AG04449 (cell line): ENCODE results near the gene ECPAS.
"Not testable (repeated sequence)": the region's sequence is repeated elsewhere in the genome, so short reads cannot be mapped to it uniquely, and the experiment has no call there.

Experiments used
- CTCF ChIA-PET: fragments of 350-600 bp; formaldehyde crosslinking; extraction: SDS; loops from one replicate; lab custom pipeline; 2021; ENCODE audit warnings: antibody characterized with exemption; lab: Yijun Ruan, JAX
- POLR2A ChIA-PET: fragments of 400-600, 350-600 bp; formaldehyde crosslinking; extraction: SDS; loops from one replicate; lab custom pipeline; 2020; ENCODE audit warnings: antibody characterized with exemption, inconsistent platforms; lab: Yijun Ruan, JAX
- DNase-seq: peaks from one replicate; pipeline ENCODE4 v3.0.0-alpha.2; 2010; ENCODE audit warnings: low read depth, low spot score
- H3K4me3 ChIP-seq: 2 replicates; pipeline ENCODE4 v1.5.1; 2011; ENCODE audit warnings: low read depth, mild to moderate bottlenecking, control low read depth, low read length
- CTCF ChIP-seq: IDR thresholded peaks from one replicate; pipeline ENCODE4 v1.5.1; 2011; ENCODE audit warnings: mild to moderate bottlenecking, moderate library complexity, low read length, control low read depth, inconsistent platforms; ENCODE audit not compliant: insufficient read depth; ENCODE audit errors: missing control alignments

Gene ECPAS

DNA sequence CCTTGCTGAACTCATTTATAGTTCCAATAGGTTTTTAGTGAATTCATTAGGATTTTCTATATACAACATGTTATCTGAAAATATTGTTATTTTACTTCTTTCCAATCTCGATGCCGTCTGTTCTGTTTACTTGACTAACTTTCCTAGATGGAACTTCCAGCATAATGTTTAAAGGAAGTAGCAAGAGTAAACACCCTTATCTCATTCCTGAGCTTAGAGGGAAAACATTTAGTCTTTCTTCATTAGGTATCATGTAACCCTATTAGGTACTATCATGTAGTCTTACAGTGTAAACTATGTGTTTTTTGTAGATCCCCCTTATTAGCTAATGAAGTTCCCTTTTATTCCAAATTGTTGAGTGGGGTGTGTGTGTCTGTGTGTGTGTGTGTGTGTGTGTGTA lies 131.6 kb downstream of the ECPAS start:
- H3K4me3 ChIP-seq: no peak overlapping the region
- POLR2A ChIA-PET: no interaction called here
- no peak for TF ChIP-seq CTCF
- no peak for DNase-seq
- CTCF ChIA-PET: interaction anchor here (1.5 kb wide), 1 partner anchor 11 kb away, joined by 4 read pairs; no protein-coding TSS in a partner anchor

DNA sequence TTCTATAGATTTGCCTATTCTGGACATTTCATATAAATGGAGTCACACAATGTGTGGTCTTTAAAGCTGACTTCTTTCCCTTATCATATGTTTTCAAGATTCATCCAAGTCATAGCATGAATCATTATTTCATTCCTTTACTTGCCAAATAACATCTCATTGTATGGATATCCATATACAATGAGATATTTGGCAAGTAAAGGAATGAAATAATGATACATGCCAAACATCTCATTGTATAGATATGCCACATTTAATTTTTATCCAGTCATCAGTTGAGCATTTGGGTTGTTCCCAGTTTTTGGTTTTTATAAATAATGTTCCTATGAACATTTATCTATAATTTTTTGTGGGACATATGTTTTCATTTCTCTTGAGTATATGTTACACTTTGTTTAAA lies 133.6 kb downstream of the ECPAS start:
- TF ChIP-seq CTCF: no peak
- DNase-seq: no peak
- ChIA-PET POLR2A (no interaction called here), CTCF (no interaction called here)
- no peak overlapping the region for H3K4me3 ChIP-seq

DNA sequence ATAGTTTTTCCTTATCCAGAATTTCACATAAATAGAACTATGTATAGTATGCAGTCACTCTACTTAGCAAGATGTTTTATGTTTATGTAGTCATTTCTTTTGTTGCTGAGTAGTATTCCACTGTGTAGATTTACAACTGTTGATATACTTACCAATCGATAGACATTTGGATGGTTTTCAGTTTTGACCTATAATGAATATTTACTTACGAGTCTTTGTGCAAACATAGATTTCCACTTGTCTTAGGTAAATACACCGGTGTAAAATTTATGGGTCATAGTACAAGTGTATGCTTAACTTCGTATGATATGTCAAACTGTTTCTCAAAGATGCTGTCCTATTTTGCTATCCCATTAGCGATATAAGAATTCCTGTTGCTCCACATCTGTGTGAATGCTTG lies 134.4 kb downstream of the ECPAS start:
- TF ChIP-seq CTCF: no peak
- no peak for DNase-seq
- H3K4me3 ChIP-seq: no peak overlapping the region
- CTCF ChIA-PET: no interaction called here
- POLR2A ChIA-PET: no interaction called here

GRCh38 chr9:111348821-111349271 lies 135.3 kb downstream of the ECPAS start:
- DNase-seq: no peak
- CTCF ChIA-PET: no interaction called here
- POLR2A ChIA-PET: no interaction called here
- TF ChIP-seq CTCF: no peak
- no peak overlapping the region for H3K4me3 ChIP-seq

DNA sequence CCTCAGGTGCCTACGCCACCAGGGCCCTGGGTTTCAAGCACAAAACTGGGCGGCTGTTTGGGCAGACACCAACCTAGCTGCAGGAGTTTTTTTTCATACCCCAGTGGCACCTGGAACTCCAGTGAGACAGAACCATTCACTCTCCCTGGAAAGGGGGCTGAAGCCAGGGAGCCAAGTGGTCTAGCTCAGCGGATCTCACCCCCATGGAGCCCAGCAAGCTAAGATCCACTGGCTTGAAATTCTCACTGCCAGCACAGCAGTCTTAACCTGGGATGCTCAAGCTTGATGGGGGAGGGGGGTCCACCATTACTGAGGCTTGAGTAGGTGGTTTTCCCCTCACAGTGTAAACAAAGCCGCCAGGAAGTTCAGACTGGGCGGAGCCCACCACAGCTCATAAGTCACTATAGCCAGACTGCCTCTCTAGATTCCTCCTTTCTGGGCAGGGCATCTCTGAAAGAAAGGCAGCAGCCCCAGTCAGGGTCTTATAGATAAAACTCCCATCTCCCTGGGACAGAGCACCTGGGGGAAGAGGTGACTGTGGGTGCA lies 149.8 kb downstream of the ECPAS start:
- POLR2A ChIA-PET, DNase-seq, CTCF ChIA-PET, H3K4me3 ChIP-seq: not testable (repeated sequence)

GRCh38 chr9:111330124-111330523 lies 154.1 kb downstream of the ECPAS start, which contains the start of gene OR2K2:
Gene OR2K2, minus strand, starts transcription at chr9:111330224. Its CDS starts 1,791 bp downstream, at chr9:111328433.
- ChIA-PET CTCF (no interaction called here), POLR2A (no interaction called here)
- TF ChIP-seq CTCF: no peak
- no peak for DNase-seq
- H3K4me3 ChIP-seq: no peak within 1 kb of the TSS

DNA sequence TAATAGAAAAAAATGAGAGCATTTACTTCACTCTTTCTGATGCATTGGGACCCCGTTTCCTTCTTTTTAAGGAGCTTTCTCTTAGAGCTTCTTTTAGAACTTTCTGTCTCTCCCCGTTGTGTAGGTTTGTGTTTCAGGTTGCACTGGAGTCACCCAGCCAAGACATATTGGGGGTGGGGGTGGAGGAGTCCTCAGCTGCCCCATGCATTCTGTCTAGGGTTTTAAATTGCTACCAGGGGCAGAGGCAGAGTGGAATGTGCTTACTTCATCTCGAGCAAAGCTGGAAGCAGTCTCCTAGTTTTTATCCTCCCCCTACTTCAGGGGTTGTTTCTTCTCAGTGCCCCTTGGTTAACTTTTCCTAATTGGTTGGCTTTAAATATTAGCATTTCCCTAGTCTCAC lies 163.6 kb downstream of the ECPAS start:
- no peak overlapping the region for H3K4me3 ChIP-seq
- TF ChIP-seq CTCF: no peak
- POLR2A ChIA-PET: no interaction called here
- CTCF ChIA-PET: no interaction called here
- DNase-seq: no peak
